ENCODE data around the gene ALDH1A3.
A peak's percentile ranks its signal among the peaks of the same experiment; 100 is the strongest.

ALDH1A3 gene

DNA sequence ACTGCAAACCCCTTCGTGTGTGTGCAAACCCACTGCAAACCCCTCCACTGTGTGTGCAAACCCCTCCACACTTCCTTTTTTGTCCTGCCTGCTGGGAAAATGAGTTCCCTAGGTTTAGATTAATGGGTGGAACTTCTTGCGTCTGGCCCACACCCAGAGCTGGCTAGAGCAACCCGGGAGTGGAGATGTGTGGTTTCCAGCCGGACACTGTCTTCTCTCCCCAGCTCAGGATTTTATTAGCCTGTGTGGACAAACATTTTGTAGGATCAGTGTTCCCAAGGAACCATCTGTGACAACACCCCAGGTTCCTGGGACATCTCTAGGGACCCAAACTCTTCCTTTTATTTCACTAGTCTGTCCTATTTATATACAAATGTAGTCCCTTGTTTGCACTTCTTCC, 29.9 kb downstream of the ALDH1A3 start:
- H3K4me3 ChIP-seq (ENCODE audit: low read depth, low read length) = no peak overlapping the region
- TF ChIP-seq CTCF (conservative IDR thresholded peaks at IDR 0.05; ENCODE audit: low read depth, low read length) = no peak
- no peak for DNase-seq (ENCODE audit: low read depth)

DNA sequence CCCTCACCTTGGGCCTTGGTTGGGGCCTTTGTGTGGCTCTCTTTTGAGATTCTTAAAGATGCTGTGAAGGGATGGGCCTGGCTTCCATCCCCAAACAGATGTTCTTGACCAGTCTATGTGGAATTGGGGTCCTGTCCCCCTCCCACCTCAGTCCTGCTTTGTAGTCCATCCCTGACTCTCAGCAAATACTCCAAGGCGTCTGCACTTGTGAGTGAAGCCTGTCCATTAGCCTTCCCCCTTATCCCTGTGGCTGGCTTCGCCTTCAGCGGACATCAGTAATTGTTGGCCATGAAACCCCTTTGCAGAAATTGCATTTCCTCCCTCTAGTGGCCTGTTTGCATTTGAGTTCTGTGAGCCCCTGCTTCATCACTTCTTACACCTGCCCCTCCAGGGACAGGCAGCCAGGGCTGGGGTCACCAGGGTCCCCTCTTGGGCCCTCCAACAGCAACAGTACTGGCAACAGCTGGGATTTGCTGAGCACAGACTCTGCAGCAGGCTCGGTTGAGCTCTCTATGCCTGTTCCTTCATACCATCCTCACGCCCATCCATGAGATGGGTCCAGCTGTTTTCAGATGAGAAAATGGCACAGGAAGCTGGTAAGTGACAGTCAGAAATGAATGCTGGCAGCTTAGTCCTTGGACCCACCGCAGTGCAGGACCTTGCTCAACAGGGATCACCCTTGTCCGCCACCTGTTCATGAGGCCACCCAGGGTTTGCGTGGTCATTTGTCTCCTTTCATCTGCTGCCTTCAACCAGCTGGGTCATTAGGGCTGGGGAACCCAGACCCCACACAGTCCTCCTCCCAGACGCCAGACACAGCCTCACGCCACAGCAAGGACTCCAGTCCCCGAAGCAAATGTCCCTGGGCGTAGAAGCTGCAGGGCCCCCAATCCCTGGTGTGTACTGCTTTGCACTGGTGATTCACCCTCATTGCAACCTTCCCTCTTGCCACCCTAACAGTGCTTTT, 30.6 kb downstream of the ALDH1A3 start:
- DNase-seq (ENCODE audit: low read depth) = no peak
- H3K4me3 ChIP-seq (ENCODE audit: low read depth, low read length) = no peak overlapping the region
- TF ChIP-seq CTCF (conservative IDR thresholded peaks at IDR 0.05; ENCODE audit: low read depth, low read length) = peak; percentile 60

DNA sequence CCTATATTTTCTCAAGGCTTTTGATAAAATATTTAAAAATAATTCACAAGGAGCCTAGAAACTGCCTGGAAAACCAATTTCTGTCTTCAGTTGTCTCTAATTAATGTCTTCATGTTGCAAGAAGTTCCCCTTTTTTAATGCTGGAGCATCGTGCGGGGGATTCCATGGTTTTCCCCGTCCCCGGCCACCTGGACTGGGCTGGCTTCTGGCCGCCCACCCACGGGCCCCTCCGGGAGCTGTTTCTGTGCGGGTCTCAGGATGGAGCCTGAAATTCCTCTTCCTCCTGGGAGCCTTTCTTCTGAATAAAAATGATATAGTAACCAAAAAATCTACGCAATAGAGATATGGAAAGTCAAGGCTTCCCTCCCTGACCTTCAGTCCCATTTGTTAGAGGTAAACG, 31.5 kb downstream of the ALDH1A3 start:
- no peak for TF ChIP-seq CTCF (conservative IDR thresholded peaks at IDR 0.05; ENCODE audit: low read depth, low read length)
- no peak overlapping the region for H3K4me3 ChIP-seq (ENCODE audit: low read depth, low read length)
- DNase-seq (ENCODE audit: low read depth) = no peak

DNA sequence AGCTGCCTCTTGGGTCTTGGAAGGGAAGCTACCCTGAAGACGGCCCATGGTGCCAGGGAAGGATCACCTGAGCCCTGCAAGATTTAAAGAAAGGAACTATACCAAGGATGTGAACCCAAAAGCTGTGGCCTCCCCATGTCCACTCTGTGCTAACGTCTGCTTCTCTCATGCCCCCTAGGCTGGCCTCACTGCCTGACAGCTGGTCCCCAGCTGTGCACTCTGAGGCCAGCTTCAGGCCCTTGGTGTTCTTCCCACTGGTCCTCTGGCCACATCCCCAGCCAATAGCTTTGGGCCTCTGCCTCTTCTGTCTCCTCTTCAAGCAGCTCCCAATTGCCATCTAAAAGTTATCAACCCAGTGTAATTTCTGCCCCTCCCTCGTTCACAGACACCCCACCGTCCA, 34.3 kb downstream of the ALDH1A3 start:
- no peak for DNase-seq (ENCODE audit: low read depth)
- no peak for TF ChIP-seq CTCF (conservative IDR thresholded peaks at IDR 0.05; ENCODE audit: low read depth, low read length)
- H3K4me3 ChIP-seq (ENCODE audit: low read depth, low read length) = no peak overlapping the region

- TF ChIP-seq CTCF (conservative IDR thresholded peaks at IDR 0.05; ENCODE audit: low read depth, low read length) = peak; percentile 35
- no peak overlapping the region for H3K4me3 ChIP-seq (ENCODE audit: low read depth, low read length)
Measured at GRCh38 chr15:100914876-100915275, 35.2 kb downstream of the ALDH1A3 start.

DNA sequence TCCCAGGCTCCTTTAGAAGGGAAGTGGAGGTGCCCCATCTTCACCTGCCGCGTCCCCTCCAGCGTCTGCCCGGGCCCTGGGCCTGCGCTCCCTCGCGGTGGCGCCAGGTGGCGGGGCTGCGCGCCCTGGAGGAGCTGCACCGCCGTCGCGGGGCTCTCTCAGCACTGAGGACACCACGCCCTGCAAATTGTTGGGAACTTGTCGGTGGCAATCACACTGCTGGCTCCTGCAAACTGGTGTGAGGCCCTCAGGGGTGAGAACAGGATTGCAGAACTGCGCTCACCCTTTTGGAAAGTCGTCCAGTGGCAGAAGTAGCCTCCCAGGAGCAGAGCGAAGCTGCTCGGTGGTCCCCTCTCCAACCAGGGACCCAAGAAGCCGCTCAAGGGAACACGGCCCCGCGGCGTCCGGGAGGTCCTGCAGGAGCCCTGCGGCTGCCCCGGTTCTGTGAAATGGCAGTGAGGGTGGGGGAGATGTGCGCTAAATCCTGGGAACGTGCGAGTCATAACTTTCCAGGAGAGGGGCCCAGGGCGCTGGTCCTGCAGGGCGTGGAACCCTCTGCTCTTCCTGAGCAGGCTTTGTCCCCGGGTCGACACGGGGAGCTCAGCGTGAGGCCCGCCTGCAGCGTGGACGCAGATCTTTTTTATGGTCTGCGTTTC, 38.5 kb downstream of the ALDH1A3 start:
- TF ChIP-seq CTCF (conservative IDR thresholded peaks at IDR 0.05; ENCODE audit: low read depth, low read length) = peak; percentile 68
- DNase-seq (ENCODE audit: low read depth) = peak; percentile 71
- peak overlapping the region; percentile 71 for H3K4me3 ChIP-seq (ENCODE audit: low read depth, low read length)

More at GRCh38 chr15:100914876-100915275, 35.2 kb downstream of the ALDH1A3 start:
- peak; percentile 31 for DNase-seq (ENCODE audit: low read depth)

All from choroid plexus epithelial cell (primary cell).